OCI-LY1 (cell line): ENCODE measurements around the gene OLFM4.

Source experiments
- H2AFZ ChIP-seq: fragments of 200-600 bp; sonication (generic), shearing (Covaris generic); 2 replicates; pipeline ENCODE4 v1.6.0; 2014; ENCODE audit warnings: antibody characterized with exemption, mild to moderate bottlenecking, low read length
- H3F3A ChIP-seq: fragments of 200-600 bp; sonication (generic), shearing (Covaris generic); 2 replicates; pipeline ENCODE4 v1.6.0; 2014; ENCODE audit warnings: mild to moderate bottlenecking, antibody characterized with exemption, low read length, moderate library complexity; ENCODE audit not compliant: insufficient read depth
- H3K27ac ChIP-seq: fragments of 200-600 bp; sonication (generic); 2 replicates; pipeline ENCODE4 v1.5.1; 2014; ENCODE audit warnings: low read length, mixed run types, mild to moderate bottlenecking, low read depth; ENCODE audit not compliant: poor library complexity, severe bottlenecking
- H3K27me3 ChIP-seq: fragments of 200-600 bp; sonication (generic); 2 replicates; pipeline ENCODE4 v1.6.0; 2014; ENCODE audit warnings: antibody characterized with exemption, mild to moderate bottlenecking, low read length, moderate library complexity; ENCODE audit not compliant: insufficient read depth
- H3K36me3 ChIP-seq: fragments of 200-600 bp; sonication (generic); 2 replicates; pipeline ENCODE4 v1.6.1; 2014; ENCODE audit warnings: mild to moderate bottlenecking, antibody characterized with exemption, low read length, moderate library complexity, mixed read lengths; ENCODE audit not compliant: insufficient read depth
- H3K4me1 ChIP-seq: fragments of 200-600 bp; sonication (generic); 2 replicates; pipeline ENCODE4 v1.5.1; 2014; ENCODE audit warnings: mild to moderate bottlenecking, low read length, moderate library complexity; ENCODE audit not compliant: insufficient read depth, severe bottlenecking
- H3K4me2 ChIP-seq: fragments of 200-600 bp; sonication (generic), shearing (Covaris generic); 2 replicates; pipeline ENCODE4 v1.6.1; 2014; ENCODE audit warnings: low read length
- H3K4me3 ChIP-seq: fragments of 200-600 bp; sonication (generic); 2 replicates; pipeline ENCODE4 v1.5.1; 2014; ENCODE audit warnings: low read length, low read depth, mild to moderate bottlenecking, mixed read lengths; ENCODE audit not compliant: poor library complexity, severe bottlenecking
- H3K79me2 ChIP-seq: fragments of 200-600 bp; shearing (Covaris generic); 2 replicates; pipeline ENCODE4 v1.6.1; 2016; ENCODE audit warnings: mixed run types, low read length, mixed read lengths; ENCODE audit not compliant: insufficient read depth
- H3K9ac ChIP-seq: fragments of 200-600 bp; sonication (generic), shearing (Covaris generic); 2 replicates; pipeline ENCODE4 v1.6.1; 2014; ENCODE audit warnings: mild to moderate bottlenecking, low read length, mixed read lengths
- H3K9me2 ChIP-seq: fragments of 200-600 bp; sonication (generic), shearing (Covaris generic); 2 replicates; pipeline ENCODE4 v1.6.1; 2014; ENCODE audit warnings: low read depth, mild to moderate bottlenecking, low read length, mixed read lengths
- H3K9me3 ChIP-seq: fragments of 200-600 bp; shearing (Covaris generic); 2 replicates; pipeline ENCODE4 v1.6.1; 2014; ENCODE audit warnings: low read length, mixed read lengths
- H4K20me1 ChIP-seq: fragments of 200-600 bp; sonication (generic), shearing (Covaris generic); 2 replicates; pipeline ENCODE4 v1.6.0; 2016; ENCODE audit warnings: mild to moderate bottlenecking, low read length; ENCODE audit not compliant: insufficient read depth
- CTCF ChIP-seq: fragments of 200-600 bp; sonication (generic), shearing (Covaris generic); IDR thresholded peaks from 2 replicates; pipeline ENCODE4 v1.5.1; 2017; ENCODE audit warnings: mild to moderate bottlenecking, antibody characterized with exemption, low read length, moderate library complexity, mixed read lengths
- EZH2 ChIP-seq: fragments of 200-600 bp; sonication (generic), shearing (Covaris generic); IDR thresholded peaks from 2 replicates; pipeline ENCODE4 v1.8.0; 2017; ENCODE audit warnings: borderline replicate concordance, mixed run types, mild to moderate bottlenecking, antibody characterized with exemption, low read length, moderate library complexity, mixed read lengths

The OLFM4 gene

GRCh38 chr13:53100394-53101063 lies 71.9 kb downstream of the OLFM4 start:
- H3F3A ChIP-seq = no peaks in the 10 kb centered on the region
- no peaks in the 10 kb centered on the region for H4K20me1 ChIP-seq
- no peaks in the 10 kb centered on the region for H3K79me2 ChIP-seq
- no peaks in the 10 kb centered on the region for H3K9me3 ChIP-seq
- no peak overlapping the region for H3K4me3 ChIP-seq
- no peak overlapping the region for H2AFZ ChIP-seq
- no peaks in the 10 kb centered on the region for H3K4me1 ChIP-seq
- H3K27me3 ChIP-seq = no peaks in the 10 kb centered on the region
- no peaks in the 10 kb centered on the region for H3K9me2 ChIP-seq
- TF ChIP-seq CTCF (no peak), EZH2 (no peak)
- H3K4me2 ChIP-seq = no peak overlapping the region
- no peak overlapping the region for H3K9ac ChIP-seq
- H3K36me3 ChIP-seq = no peaks in the 10 kb centered on the region
- H3K27ac ChIP-seq = no peak overlapping the region
